ENCODE results near the gene WDR11. TPM values are rescaled to one million over a fixed set of nuclear protein-coding genes. Genes with fewer than 3 reads are reported as not detected.

The WDR11 gene
- total and polyA plus RNA-seq, 9 of the 15 experiments (the other 6 are each of a cell fraction or from before 2014, with no cell fraction given), result 12.4 to 50.7 (median 23.6) TPM

DNA sequence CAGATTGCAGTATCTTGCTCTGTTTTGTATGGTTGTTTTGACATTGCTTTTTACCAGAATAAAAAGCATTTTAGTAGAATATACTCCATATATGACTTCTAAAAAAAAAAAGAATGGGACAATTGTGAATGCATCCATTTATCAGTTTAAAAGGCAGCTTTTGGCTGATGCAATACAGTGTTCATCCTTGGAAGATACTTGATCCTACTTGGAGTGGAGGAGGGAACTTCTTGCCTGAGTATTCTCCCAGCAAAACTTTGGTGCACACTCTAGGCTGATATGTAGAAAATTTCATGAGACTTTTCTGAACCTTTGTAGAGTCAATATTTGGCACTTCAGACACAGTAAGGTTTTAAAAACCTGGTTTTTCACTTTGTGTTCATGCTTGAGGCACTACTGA is 40.2 kb downstream of the WDR11 start:
- Histone ChIP-seq H3K4me2 (ENCODE audit: insufficient read depth, low read length) (no peak overlapping the region), H3K4me1 (replicated peaks in 1 of 2; ENCODE audit: control insufficient read depth in 2 of 2, insufficient read depth in 2 of 2, low read length in 2 of 2) (peaks cover 0 to 4% of the 10 kb centered on the region in 2 experiments; a peak in 1 of 5 replicates), H3K79me2 (ENCODE audit: control insufficient read depth, insufficient read depth, low read length) (no peaks in the 10 kb centered on the region), H3K4me3 (no peak overlapping the region), H3K27ac (ENCODE audit: extremely low read depth, low read depth, low read length) (no peak overlapping the region; the same call in 2 of the 3 replicates), H3K36me3 (ENCODE audit: control insufficient read depth, insufficient read depth, low read length) (peaks cover 20% of the 10 kb centered on the region; the same call in 1 of the 3 replicates), H4K20me1 (replicated peaks; ENCODE audit: control insufficient read depth, insufficient read depth, low read length) (no peaks in the 10 kb centered on the region), H3K9ac (ENCODE audit: insufficient read depth in 1 of 2, low read depth in 2 of 2, low read length in 2 of 2) (no peak overlapping the region), H3K9me3 (replicated peaks; ENCODE audit: control insufficient read depth, insufficient read depth, low read depth, low read length) (no peaks in the 10 kb centered on the region), H3K9me1 (ENCODE audit: control insufficient read depth, insufficient read depth, low read length) (no peaks in the 10 kb centered on the region), H3K27me3 (ENCODE audit: control insufficient read depth in 2 of 2, insufficient read depth in 2 of 2, low read length in 2 of 2) (no peaks in the 10 kb centered on the region), H2AFZ (ENCODE audit: low read depth, low read length) (no peak overlapping the region)
- ATAC-seq, result peak; percentile 66
- in situ Hi-C loops (cut with MboI) (no loop called here), intact Hi-C loops (cut with micrococcal nuclease) (no loop called here)
- ChIA-PET CTCF (ENCODE audit: low intra/inter-chr PET ratio) (no interaction called here), POLR2A (no interaction called here)
- BruUV-seq (replicated peaks), result no TSS peak
- DNase-seq (ENCODE audit: extremely low read depth in 1 of 4, low spot score in 3 of 4), result no peak
- FAIRE-seq, result no peak
- TF ChIP-seq ZNF354B (CRISPR knock-in tag; IDR thresholded peaks at IDR 0.05) (no peak), DPF2 (IDR thresholded peaks at IDR 0.05) (no peak), ZNF740 (CRISPR knock-in tag; IDR thresholded peaks at IDR 0.05) (no peak), ZNF740 (tag; IDR thresholded peaks at IDR 0.05) (no peak), SMARCC2 (IDR thresholded peaks at IDR 0.05; ENCODE audit: low read depth) (no peak), ATF7 (IDR thresholded peaks at IDR 0.05) (peak; percentile 47), ZNF165 (CRISPR knock-in tag; IDR thresholded peaks at IDR 0.05; ENCODE audit: borderline replicate concordance) (no peak), ZNF436 (CRISPR knock-in tag; IDR thresholded peaks at IDR 0.05) (no peak), SPI1 (IDR thresholded peaks at IDR 0.05; ENCODE audit: borderline replicate concordance, low read depth, low read length) (no peak), LARP7 (IDR thresholded peaks at IDR 0.05) (no peak), ZNF778 (CRISPR knock-in tag; IDR thresholded peaks at IDR 0.05) (no peak), ZNF282 (CRISPR knock-in tag; IDR thresholded peaks at IDR 0.05) (no peak), KDM1A (IDR thresholded peaks at IDR 0.05) (no peak)
- TF ChIP-seq, protein P1, sequence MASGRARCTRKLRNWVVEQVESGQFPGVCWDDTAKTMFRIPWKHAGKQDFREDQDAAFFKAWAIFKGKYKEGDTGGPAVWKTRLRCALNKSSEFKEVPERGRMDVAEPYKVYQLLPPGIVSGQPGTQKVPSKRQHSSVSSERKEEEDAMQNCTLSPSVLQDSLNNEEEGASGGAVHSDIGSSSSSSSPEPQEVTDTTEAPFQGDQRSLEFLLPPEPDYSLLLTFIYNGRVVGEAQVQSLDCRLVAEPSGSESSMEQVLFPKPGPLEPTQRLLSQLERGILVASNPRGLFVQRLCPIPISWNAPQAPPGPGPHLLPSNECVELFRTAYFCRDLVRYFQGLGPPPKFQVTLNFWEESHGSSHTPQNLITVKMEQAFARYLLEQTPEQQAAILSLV (tag; IDR thresholded peaks at IDR 0.05), result 0 out of 2 replicates have a peak, but pooled peaks have one; percentile 36

All from K562 (cell line).